ENCODE results near the gene SLC25A42. TPM values are rescaled to one million over a fixed set of nuclear protein-coding genes. Genes with fewer than 3 reads are reported as not detected.
A peak's percentile ranks its signal among the peaks of the same experiment; 100 is the strongest.

The SLC25A42 gene
- total and polyA plus RNA-seq, 2 of the 13 experiments (the other 11 are each of a cell fraction or from before 2014, with no cell fraction given): 12.8 to 18.3 TPM

- TF ChIP-seq PBX2 (CRISPR knock-in tag; IDR thresholded peaks at IDR 0.05): peak; percentile 90
- peak; percentile 65; the same call in 1 of the 2 replicates for TF ChIP-seq ZNF501 (CRISPR knock-in tag; IDR thresholded peaks at IDR 0.05)
- no peak for TF ChIP-seq ZNF510 (CRISPR knock-in tag; IDR thresholded peaks at IDR 0.05; ENCODE audit: low read depth)
- peak; percentile 62; the same call in 1 of the 2 replicates for TF ChIP-seq ZNF572 (CRISPR knock-in tag; IDR thresholded peaks at IDR 0.05)
- TF ChIP-seq USF2 (IDR thresholded peaks at IDR 0.05; ENCODE audit: low read depth, low read length): no peak
- TF ChIP-seq USF2 (CRISPR knock-in tag; IDR thresholded peaks at IDR 0.05; ENCODE audit: borderline replicate concordance): peak; percentile 32; the same call in 1 of the 2 replicates
- TF ChIP-seq SAP130 (CRISPR knock-in tag; IDR thresholded peaks at IDR 0.05; ENCODE audit: low read depth): peak; percentile 68
- 0 out of 2 replicates have a peak, but pooled peaks have one; percentile 68 for TF ChIP-seq NFATC3 (CRISPR knock-in tag; IDR thresholded peaks at IDR 0.05)
- no peak for TF ChIP-seq SKI (IDR thresholded peaks at IDR 0.05; ENCODE audit: partially characterized antibody)
- peak; percentile 58 for TF ChIP-seq HDAC1 (CRISPR knock-in tag; IDR thresholded peaks at IDR 0.05)
- TF ChIP-seq ZNF234 (CRISPR knock-in tag; conservative IDR thresholded peaks at IDR 0.05): 0 out of 2 replicates have a peak, but pooled peaks have one; percentile 55
- TF ChIP-seq MIER3 (CRISPR knock-in tag; IDR thresholded peaks at IDR 0.05; ENCODE audit: borderline replicate concordance): no peak
- TF ChIP-seq SNAPC5 (CRISPR knock-in tag; IDR thresholded peaks at IDR 0.05; ENCODE audit: borderline replicate concordance): no peak
- TF ChIP-seq SP5 (CRISPR knock-in tag; IDR thresholded peaks at IDR 0.05; ENCODE audit: borderline replicate concordance, low read depth): no peak
- TF ChIP-seq ARID4A (CRISPR knock-in tag; IDR thresholded peaks at IDR 0.05; ENCODE audit: borderline replicate concordance): peak; percentile 45; the same call in 1 of the 2 replicates
- TF ChIP-seq PATZ1 (CRISPR knock-in tag; IDR thresholded peaks at IDR 0.05): peak; percentile 25; the same call in 1 of the 2 replicates
- peak; percentile 82 for TF ChIP-seq SP2 (CRISPR knock-in tag; IDR thresholded peaks at IDR 0.05)
- no peak for TF ChIP-seq MZF1 (CRISPR knock-in tag; IDR thresholded peaks at IDR 0.05; ENCODE audit: borderline replicate concordance)
Observed at GRCh38 chr19:19032420-19033175, 31.2 kb upstream of the SLC25A42 start (continued).

Measured in HepG2 (cell line).